ENCODE results near the gene HHAT.

The HHAT gene

DNA sequence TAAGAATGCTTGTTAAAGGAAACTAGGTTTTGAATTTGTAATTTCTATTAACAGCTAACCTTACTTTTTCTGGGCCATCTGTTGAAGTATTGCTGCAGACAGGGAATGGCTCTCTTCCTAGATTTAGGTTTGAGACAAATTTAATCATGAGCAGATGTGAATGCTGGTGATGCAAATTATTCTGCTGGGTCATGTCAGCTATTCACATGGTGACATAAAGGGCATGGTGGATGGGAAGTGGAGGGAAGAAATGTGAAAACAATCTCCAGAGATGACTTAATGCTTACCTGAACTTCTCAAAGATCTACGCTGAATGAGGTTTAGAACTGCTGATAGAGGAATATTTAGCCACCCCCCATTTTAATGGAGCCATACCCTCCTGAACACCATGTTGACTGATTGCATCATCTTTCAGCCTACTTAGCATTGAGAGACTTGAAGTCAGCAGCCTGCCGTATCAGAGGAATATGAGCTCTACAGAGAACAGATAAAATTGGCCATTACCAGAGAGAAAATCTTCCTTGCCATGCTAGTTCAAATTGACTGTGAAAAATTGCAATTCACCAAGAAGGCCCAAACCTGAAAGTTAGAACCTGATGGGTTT is 138.8 kb downstream of the HHAT start:
- Histone ChIP-seq H3K4me2 (ENCODE audit: low read depth, low read length) (no peak overlapping the region), H3K36me3 (replicated peaks; ENCODE audit: insufficient read depth, low read length) (no peaks in the 10 kb centered on the region), H3K4me3 (ENCODE audit: low read length) (no peak overlapping the region), H3K27me3 (replicated peaks; ENCODE audit: insufficient read depth, low read length) (no peaks in the 10 kb centered on the region), H3K9me3 (replicated peaks; ENCODE audit: insufficient read depth, low read length) (no peaks in the 10 kb centered on the region), H3K9ac (ENCODE audit: low read length) (no peak overlapping the region), H3K4me1 (ENCODE audit: low read length) (no peaks in the 10 kb centered on the region), H3K79me2 (ENCODE audit: low read length) (no peaks in the 10 kb centered on the region), H4K20me1 (ENCODE audit: insufficient read depth, low read length) (no peaks in the 10 kb centered on the region), H2AFZ (ENCODE audit: low read length) (no peak overlapping the region), H3K27ac (ENCODE audit: low read length) (no peak overlapping the region), H3K9me2 (replicated peaks; ENCODE audit: insufficient read depth, low read length) (no peaks in the 10 kb centered on the region), H3F3A (ENCODE audit: insufficient read depth, low read length) (no peaks in the 10 kb centered on the region)
- TF ChIP-seq, protein P1, sequence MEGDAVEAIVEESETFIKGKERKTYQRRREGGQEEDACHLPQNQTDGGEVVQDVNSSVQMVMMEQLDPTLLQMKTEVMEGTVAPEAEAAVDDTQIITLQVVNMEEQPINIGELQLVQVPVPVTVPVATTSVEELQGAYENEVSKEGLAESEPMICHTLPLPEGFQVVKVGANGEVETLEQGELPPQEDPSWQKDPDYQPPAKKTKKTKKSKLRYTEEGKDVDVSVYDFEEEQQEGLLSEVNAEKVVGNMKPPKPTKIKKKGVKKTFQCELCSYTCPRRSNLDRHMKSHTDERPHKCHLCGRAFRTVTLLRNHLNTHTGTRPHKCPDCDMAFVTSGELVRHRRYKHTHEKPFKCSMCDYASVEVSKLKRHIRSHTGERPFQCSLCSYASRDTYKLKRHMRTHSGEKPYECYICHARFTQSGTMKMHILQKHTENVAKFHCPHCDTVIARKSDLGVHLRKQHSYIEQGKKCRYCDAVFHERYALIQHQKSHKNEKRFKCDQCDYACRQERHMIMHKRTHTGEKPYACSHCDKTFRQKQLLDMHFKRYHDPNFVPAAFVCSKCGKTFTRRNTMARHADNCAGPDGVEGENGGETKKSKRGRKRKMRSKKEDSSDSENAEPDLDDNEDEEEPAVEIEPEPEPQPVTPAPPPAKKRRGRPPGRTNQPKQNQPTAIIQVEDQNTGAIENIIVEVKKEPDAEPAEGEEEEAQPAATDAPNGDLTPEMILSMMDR (IDR thresholded peaks at IDR 0.05; ENCODE audit: low read length) = no peak
- TF ChIP-seq EZH2 (optimal IDR thresholded peaks at IDR 0.05; ENCODE audit: low read depth, low read length) = no peak
- no peak for DNase-seq

DNA sequence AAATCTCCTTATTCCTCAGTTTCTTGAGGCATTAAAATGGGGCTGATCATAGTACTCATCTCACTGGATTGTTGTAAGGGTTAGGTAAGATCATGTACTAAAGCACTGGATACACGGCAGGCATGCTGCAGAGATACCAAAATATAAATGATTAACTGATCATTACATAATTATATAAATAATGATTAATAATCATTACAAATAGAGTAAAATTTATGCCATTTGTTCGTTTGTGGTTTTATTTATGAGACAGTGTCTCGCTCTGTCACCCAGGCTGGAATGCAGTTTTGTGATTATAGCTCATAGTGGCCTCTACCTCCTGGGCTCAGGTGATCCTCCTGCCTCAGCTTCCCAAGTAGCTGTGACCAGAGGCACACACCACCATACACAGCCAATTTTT is 140.7 kb downstream of the HHAT start:
- H3K9me3 ChIP-seq (replicated peaks; ENCODE audit: insufficient read depth, low read length) = no peaks in the 10 kb centered on the region
- H3K27me3 ChIP-seq (replicated peaks; ENCODE audit: insufficient read depth, low read length) = no peaks in the 10 kb centered on the region
- no peaks in the 10 kb centered on the region for H4K20me1 ChIP-seq (ENCODE audit: insufficient read depth, low read length)
- TF ChIP-seq EZH2 (optimal IDR thresholded peaks at IDR 0.05; ENCODE audit: low read depth, low read length) = no peak
- no peak for TF ChIP-seq EZH2phosphoT487 (IDR thresholded peaks at IDR 0.05; ENCODE audit: low read length)
- TF ChIP-seq, protein P1 (IDR thresholded peaks at IDR 0.05; ENCODE audit: low read length) = no peak
- H3F3A ChIP-seq (ENCODE audit: insufficient read depth, low read length) = no peaks in the 10 kb centered on the region
- H3K27ac ChIP-seq (ENCODE audit: low read length) = no peak overlapping the region
- no peak overlapping the region for H3K4me2 ChIP-seq (ENCODE audit: low read depth, low read length)
- H3K79me2 ChIP-seq (ENCODE audit: low read length) = no peaks in the 10 kb centered on the region
- H3K36me3 ChIP-seq (replicated peaks; ENCODE audit: insufficient read depth, low read length) = no peaks in the 10 kb centered on the region
- no peaks in the 10 kb centered on the region for H3K9me2 ChIP-seq (replicated peaks; ENCODE audit: insufficient read depth, low read length)
- no peak overlapping the region for H3K9ac ChIP-seq (ENCODE audit: low read length)
- H3K4me3 ChIP-seq (ENCODE audit: low read length) = no peak overlapping the region
- no peak for DNase-seq
- no peak overlapping the region for H2AFZ ChIP-seq (ENCODE audit: low read length)
- no peaks in the 10 kb centered on the region for H3K4me1 ChIP-seq (ENCODE audit: low read length)

DNA sequence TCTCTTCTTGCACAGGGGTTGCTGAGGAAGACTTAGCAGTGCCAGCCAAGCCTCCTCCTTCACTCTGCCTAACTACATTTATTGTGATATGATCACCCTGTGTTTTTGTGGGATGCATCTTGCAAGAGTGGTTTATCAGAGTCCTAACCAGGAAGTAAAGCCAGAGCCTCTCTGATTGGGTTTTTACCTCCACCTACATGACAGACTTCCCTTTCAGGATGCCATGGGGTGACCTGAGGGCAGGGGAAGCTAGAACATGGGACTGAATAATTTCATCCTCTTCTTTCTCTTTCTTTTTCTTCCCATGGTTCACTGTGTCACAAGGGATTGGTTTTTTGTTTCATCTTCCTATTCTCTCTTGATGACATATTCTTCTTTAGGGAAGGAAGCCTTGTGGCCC is 146.6 kb downstream of the HHAT start:
- no peak overlapping the region for H2AFZ ChIP-seq (ENCODE audit: low read length)
- no peaks in the 10 kb centered on the region for H3K36me3 ChIP-seq (replicated peaks; ENCODE audit: insufficient read depth, low read length)
- no peaks in the 10 kb centered on the region for H3K9me3 ChIP-seq (replicated peaks; ENCODE audit: insufficient read depth, low read length)
- TF ChIP-seq, protein P1 (IDR thresholded peaks at IDR 0.05; ENCODE audit: low read length) = no peak
- TF ChIP-seq EZH2 (optimal IDR thresholded peaks at IDR 0.05; ENCODE audit: low read depth, low read length) (no peak), EZH2phosphoT487 (IDR thresholded peaks at IDR 0.05; ENCODE audit: low read length) (no peak)
- no peaks in the 10 kb centered on the region for H3K79me2 ChIP-seq (ENCODE audit: low read length)
- no peak overlapping the region for H3K9ac ChIP-seq (ENCODE audit: low read length)
- H3K4me2 ChIP-seq (ENCODE audit: low read depth, low read length) = no peak overlapping the region
- no peaks in the 10 kb centered on the region for H3K4me1 ChIP-seq (ENCODE audit: low read length)
- H3K27me3 ChIP-seq (replicated peaks; ENCODE audit: insufficient read depth, low read length) = no peaks in the 10 kb centered on the region
- H3K27ac ChIP-seq (ENCODE audit: low read length) = no peak overlapping the region
- DNase-seq = no peak
- H4K20me1 ChIP-seq (ENCODE audit: insufficient read depth, low read length) = no peaks in the 10 kb centered on the region
- no peaks in the 10 kb centered on the region for H3F3A ChIP-seq (ENCODE audit: insufficient read depth, low read length)
- H3K4me3 ChIP-seq (ENCODE audit: low read length) = no peak overlapping the region
- no peaks in the 10 kb centered on the region for H3K9me2 ChIP-seq (replicated peaks; ENCODE audit: insufficient read depth, low read length)

Measured in MM.1S (cell line).